ENCODE measurements around the gene NDUFS3. TPM values are rescaled to one million over a fixed set of nuclear protein-coding genes. Genes with fewer than 3 reads are reported as not detected.
"Not testable (repeated sequence)": the region's sequence is repeated elsewhere in the genome, so short reads cannot be mapped to it uniquely, and the experiment has no call there.

Gene NDUFS3
- total RNA-seq, 1 donor from 2014 or later = 61.5 TPM

DNA sequence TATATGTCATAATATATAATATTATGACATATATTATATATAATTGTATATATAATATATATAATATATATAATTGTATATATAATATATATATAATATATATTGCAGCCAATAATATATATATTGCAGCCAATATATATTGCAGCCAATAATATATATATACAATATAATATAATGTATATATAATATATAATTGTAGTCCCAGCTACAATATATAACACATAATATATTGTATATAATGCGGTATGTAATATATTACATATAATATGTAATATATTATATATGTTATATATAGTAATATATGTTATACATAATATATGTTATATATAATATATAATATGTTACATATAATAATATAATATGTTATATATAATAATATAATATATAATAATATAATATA lies 20.2 kb upstream of the NDUFS3 start:
- no peak for DNase-seq (ENCODE audit: extremely low read depth, low read depth, low spot score)

DNA sequence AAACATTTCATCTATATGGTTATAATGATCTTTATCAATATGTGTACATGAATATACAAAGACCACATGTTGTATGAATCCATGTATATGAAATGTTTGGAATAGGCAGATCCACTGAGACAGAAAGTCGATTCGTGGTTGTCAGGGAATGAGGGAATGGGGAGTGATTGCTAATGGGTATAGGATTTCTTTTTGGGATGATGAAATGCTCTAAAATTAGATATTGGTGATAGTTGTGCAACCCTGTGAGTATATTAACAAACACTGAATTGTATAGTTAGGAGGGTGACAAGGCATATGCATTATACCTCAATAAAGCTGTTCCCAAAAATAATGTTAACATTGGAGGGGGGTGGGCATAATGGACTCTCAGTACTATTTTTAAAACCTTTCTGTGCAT lies 18.4 kb upstream of the NDUFS3 start:
- DNase-seq (ENCODE audit: extremely low read depth, low read depth, low spot score) = no peak

DNA sequence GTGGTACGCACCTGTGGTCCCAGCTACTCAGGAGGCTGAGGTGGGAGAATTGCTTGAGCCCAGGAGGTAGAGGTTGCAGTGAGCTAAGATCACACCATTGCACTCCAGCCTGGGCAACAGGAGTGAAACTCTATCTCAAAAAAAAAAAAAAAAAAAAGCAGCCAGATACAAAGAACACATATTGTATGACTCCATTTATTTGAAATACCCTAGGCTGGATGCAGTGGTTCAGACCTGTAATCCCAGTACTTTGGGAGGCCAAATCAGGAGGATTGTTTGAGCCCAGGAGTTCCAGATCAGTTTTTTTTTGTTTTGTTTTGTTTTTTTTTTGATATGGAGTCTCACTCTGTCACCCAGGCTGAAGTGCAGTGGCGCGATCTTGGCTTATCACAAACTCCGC lies 16.5 kb upstream of the NDUFS3 start:
- DNase-seq (ENCODE audit: extremely low read depth, low read depth, low spot score) = not testable (repeated sequence)

DNA sequence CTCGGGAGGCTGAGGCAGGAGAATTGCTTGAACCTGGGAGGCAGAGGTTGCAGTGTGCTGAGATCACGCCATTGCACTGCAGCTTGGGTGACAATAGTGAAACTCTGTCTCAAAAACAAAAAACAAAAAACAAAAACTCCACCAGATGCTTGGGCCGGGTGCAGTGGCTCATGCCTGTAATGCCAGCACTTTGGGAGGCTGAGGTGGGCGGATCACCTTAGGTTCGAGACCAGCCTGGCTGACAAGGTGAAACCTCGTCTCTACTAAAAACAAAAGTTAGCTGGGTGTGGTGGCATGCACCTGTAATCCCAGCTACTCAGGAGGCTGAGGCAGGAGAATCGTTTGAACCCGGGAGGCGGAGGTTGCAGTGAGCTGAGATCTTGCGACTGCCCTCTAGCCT lies 14.5 kb upstream of the NDUFS3 start:
- not testable (repeated sequence) for DNase-seq (ENCODE audit: extremely low read depth, low read depth, low spot score)

DNA sequence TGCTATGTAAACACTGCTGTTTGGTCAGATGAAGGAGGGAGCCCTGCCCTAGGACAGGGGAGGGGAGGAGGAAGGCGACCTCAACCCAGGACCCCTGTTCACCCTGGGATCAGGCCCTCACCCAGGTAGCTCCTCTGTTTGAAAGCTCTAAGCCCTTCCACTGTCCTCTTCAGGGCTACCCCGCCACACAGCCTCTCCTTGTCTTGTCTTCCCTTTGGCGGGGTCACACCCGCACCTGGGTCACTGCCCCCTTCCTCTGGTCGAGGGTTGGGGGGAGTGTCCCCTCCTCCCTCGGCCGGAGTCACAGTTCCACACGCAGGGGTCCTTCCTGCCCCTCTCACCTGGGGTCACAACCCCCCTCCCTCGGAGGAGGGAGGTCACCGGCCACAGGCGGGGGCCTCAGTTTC lies 13.9 kb upstream of the NDUFS3 start:
- DNase-seq (ENCODE audit: extremely low read depth, low read depth, low spot score) = no peak

DNA sequence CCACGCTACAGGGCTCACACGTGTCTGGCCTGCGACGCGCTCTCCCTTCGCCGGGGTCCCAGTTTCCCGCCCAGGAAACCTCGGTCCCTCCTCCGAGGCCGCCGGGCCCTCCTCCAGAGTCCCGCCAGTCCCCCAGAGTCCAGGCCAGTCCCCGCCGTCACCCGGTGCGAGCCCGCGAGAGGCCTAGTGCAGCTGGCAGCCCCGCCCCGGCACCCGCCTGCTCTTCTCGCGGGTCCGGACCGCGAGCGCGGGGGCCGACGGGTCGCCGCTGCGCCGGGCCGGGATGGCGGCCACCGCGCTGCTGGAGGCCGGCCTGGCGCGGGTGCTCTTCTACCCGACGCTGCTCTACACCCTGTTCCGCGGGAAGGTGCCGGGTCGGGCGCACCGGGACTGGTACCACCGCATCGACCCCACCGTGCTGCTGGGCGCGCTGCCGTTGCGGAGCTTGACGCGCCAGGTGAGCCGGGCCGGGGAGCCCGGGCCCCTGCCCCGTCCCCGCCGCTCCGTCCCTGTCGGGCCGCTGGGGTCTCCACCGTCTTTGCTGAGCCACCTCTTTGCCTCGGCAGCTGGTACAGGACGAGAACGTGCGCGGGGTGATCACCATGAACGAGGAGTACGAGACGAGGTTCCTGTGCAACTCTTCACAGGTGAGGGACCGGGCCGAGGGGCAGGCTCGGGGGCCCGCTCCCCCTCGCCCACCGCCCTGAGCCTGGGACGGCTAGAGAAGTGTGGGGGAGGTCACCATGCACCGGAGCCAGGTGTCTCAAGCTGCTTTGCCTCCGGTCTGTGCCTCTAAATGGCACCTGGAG lies 13.3 kb upstream of the NDUFS3 start, which contains the start of gene PTPMT1:
TSS of gene PTPMT1 (plus strand) at position 260 of the 809 bp plus-strand sequence. CDS start at position 284, 24 bp downstream.
- DNase-seq (ENCODE audit: extremely low read depth, low read depth, low spot score) = no peak

DNA sequence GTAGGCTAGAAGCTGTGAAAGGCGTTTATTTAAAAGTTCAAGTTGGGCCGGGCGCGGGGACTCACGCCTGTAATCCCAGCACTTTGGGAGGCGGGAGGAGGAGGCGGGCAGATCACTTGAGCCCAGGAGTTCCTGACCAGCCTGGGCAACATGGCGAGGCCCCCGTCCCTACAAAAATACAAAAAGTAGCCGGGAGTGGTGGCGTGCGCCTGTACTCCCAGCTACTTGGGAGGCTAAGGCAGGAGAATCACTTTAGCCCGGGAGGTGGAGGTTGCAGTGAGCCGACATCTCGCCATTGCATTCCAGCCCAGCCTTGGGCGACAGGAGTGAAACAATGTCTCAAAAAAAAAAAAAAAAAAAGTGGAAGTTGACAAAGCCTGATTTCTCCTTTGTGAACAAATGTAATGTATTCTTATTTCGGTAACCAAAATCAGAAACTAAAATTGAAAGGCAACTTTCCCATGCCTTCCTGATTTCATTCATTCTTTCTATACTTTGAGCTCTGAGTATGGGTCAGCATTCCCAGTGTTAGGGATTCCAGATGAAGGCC lies 12.7 kb upstream of the NDUFS3 start:
- no peak for DNase-seq (ENCODE audit: extremely low read depth, low read depth, low spot score)

DNA sequence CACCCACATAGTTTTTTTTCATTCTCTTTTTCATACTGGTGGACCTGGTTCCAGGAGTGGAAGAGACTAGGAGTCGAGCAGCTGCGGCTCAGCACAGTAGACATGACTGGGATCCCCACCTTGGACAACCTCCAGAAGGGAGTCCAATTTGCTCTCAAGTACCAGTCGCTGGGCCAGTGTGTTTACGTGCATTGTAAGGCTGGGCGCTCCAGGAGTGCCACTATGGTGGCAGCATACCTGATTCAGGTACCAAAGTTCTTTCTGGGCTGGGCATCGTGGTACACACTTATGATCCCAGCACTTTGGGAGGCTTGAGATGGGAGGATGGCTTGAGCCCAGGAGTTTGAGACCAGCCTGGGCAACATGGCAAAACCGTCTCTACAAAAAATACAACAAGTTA lies 9.2 kb upstream of the NDUFS3 start:
- no peak for DNase-seq (ENCODE audit: extremely low read depth, low read depth, low spot score)

DNA sequence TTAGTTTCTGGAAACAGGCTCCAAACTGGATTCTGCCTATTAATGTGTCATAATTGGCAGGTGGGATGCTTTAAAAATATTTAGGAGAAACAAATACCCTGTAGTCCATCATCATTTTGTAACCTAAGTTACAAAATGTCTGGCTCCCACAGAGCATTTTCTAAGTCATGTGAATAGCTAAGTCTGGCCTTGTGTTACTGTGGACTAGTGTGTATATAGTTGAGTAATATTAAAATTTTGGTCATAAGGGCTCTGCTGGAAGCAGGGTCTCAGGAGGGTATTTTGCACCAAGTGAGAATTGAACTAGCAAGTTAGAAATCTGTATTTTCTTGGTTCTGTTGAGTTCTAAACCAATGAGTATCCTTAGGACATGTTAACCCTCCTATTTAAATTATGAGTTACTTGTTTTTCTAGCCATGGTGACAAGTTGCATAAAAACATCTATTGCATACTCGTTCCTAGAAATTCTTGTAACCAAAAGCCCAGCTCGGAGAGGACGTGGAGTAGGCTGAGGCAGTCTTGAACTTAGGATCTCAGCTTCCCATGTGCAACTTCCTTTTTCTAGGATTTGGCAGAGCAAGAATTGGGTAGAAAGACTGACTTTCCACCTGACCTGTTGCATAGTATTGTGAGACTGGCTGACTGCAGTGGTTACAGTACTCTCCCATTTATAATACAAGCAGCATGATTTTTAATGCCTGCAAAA lies 8.1 kb upstream of the NDUFS3 start:
- DNase-seq (ENCODE audit: extremely low read depth, low read depth, low spot score) = no peak

DNA sequence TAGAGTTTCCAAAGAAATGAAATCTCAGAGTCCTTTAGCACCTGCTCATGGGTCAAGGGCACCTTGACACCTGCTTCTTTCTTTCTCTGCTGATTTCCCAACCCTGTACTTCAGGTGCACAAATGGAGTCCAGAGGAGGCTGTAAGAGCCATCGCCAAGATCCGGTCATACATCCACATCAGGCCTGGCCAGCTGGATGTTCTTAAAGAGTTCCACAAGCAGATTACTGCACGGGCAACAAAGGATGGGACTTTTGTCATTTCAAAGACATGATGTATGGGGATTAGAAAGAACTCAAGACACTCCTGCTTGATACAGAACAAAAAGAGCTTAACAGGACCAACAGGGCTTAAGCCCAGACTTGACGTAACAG lies 7.5 kb upstream of the NDUFS3 start:
- no peak for DNase-seq (ENCODE audit: extremely low read depth, low read depth, low spot score)

DNA sequence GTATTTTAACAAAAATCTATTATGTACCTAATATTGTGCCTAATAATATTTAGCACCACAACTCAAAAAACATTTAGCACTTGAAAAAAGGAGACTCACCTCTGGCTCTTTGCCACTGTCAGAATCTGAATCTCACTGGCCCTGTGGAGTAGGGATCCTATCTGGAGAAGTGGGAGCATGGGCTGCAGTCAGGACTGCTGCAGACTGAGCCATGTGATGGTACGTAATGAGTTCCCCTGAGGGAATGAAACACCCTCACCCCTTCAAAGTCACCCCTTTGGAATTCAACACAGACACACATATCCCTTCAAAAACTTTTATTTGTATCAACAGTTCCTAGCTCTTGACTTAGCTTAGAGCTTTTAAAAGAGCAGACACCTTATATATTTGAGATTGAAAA lies 7.0 kb upstream of the NDUFS3 start:
- DNase-seq (ENCODE audit: extremely low read depth, low read depth, low spot score) = no peak

DNA sequence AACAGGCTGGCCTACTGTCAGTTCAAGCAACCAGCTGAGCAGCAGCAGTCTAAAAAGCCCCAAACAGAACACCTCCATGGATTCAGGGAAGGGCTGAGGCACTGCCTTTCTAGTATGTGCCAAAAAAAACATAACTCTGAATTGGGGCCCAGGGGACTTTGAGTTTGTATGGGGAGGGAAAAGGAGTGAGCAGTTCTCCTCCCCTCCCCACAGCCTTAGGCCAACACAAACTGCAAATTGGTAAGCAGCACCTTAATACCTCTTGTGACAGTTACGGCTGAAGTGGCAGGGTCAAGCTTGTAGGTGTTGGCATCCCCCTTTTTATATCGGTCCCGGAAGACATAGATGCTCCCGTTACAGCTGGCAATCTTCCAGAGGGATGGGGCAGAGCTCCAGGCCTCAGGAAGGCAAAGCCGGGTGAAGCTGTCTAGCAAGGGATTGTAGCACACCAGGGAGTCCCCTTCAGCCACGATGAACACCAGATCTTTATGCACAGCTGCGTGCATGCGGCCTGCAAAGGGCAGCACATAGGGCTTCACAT lies 6.1 kb upstream of the NDUFS3 start:
- no peak for DNase-seq (ENCODE audit: extremely low read depth, low read depth, low spot score)

DNA sequence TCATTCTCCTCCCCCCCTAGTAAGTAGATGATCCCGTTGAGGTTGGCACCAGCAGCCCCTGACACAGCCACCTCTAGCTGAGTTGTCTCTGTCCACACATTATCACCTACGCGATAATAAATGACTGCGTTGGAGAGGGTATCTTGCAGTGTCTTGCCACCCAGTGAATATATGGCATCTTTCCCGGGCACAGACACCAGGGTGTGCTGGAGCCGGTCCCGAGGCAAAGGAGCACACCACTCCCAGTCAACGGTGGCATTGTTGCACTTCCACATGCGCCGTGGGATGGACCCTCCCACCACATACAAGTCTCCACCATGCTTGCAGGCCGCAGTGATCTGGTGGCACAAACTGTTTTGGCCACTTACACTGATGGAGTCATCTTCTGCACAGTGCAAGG lies 5.6 kb upstream of the NDUFS3 start:
- DNase-seq (ENCODE audit: extremely low read depth, low read depth, low spot score) = no peak

DNA sequence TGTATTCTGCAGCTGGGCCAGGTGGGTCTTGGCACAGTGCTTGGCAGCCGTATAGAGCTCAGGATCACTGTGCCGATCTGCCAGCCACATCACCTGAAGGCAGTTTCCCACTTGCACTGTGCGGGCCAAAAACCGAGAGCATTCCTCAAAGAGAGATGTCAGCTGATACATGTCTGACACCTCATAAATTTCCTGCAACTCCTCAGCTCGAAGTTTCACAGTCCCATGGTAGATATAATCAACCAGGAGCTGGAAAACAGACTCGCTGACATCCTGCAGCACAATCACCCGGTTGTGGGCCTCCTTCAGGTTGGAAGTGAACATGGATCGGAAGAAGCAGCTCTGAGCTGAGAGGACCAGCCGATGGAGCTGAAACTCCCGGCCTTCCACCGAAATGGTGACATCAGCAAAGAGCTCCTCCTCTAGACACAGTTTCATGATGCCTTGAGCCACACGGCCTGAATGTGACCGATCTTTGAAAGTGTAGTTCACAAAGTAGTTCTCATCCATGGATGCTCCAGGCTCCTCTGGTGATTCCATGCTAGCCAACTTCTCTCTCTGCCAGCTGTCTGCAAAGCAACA lies 1.3 kb upstream of the NDUFS3 start:
- DNase-seq (ENCODE audit: extremely low read depth, low read depth, low spot score) = no peak

DNA sequence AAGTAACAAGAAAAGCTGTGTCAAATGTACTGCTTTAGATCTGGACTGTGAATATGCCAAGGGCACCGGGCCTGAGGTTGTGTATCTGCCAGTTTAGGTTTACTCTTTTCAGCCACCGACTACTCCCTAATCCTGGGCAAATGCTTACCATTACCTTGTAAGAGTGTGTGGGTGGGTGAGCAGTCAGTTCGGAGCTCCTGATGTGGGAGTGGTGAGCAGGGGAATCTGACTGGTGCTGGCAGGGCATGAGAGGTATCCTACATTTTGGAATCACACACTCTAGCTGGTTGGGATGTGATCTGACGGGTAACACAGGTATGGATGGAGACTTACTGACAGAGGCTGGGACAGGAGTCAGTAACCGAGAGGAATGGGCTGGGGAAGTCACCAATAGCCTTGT lies 5.0 kb downstream of the NDUFS3 start:
- no peak for DNase-seq (ENCODE audit: extremely low read depth, low read depth, low spot score)

DNA sequence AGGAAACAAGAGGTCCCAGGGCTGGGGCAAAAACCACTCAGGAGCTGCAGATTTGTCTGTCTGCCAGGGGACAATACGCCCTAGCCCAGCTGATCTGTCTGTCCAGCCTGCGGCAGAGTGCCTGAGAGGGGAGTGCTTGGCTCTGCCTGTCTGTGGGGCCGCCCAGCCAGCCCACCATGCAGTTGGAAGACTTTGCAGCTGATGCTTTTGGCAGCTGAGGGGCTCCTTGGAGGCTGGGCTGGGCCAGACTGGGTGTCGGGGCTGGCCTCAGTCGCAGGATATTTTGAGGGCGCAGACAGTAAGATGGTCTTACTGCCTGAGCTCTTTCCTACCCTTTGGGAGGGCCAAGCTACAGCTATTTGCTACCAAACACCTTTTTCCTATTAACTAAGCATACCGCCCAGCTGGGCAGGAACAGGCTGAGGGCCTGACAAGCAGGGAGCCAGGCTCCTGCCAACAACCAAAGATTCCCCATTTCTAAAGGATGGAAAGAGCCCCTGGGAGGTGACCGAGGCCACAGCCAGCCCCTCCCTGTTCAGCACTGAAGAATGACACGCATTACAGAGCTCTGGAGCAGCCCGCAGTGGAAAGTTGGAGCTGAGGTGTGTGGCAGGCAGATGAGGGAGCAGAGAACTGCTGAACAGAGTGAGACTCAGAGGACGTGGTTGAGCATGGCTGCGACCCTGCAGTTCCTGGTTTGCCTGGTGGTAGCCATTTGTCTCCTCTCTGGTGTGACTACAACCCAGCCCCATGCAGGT lies 7.4 kb downstream of the NDUFS3 start, which contains the start of gene FAM180B:
TSS of gene FAM180B (plus strand) at position 581 of the 758 bp plus-strand sequence. CDS start at position 672, 91 bp downstream.
- DNase-seq (ENCODE audit: extremely low read depth, low read depth, low spot score) = no peak

DNA sequence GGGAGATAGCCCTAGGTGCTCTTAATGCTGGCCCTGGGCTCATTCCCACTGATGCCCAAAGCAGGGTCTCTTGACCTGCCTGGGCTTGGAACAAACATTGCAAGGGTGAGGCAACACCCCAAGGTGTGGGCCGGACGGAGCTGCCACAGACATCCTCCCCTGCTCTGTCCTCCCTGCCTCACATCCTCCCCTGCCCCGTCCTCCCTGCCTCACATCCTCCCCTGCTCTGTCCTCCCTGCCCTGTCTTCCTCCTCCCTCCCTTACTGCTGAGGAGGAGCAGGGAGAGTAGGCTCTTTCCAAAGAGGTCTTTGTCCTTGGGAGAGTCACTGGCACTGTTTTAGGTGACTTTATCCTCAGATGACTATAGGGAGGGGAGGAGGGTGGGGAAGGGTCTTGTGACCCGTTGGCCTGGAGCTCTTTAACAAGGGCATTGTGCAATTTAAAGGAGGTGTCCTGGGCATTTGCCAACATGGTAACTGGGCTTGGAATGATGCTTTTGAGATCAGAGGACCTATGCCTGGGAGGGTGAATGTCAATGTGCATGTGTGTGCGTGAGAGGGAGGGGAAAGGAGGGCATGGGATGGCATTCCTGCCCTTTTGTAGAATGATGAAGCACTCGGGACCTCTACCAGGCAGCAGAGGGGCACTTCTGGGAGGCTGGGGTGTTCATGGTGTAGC lies 8.3 kb downstream of the NDUFS3 start:
- DNase-seq (ENCODE audit: extremely low read depth, low read depth, low spot score) = no peak

DNA sequence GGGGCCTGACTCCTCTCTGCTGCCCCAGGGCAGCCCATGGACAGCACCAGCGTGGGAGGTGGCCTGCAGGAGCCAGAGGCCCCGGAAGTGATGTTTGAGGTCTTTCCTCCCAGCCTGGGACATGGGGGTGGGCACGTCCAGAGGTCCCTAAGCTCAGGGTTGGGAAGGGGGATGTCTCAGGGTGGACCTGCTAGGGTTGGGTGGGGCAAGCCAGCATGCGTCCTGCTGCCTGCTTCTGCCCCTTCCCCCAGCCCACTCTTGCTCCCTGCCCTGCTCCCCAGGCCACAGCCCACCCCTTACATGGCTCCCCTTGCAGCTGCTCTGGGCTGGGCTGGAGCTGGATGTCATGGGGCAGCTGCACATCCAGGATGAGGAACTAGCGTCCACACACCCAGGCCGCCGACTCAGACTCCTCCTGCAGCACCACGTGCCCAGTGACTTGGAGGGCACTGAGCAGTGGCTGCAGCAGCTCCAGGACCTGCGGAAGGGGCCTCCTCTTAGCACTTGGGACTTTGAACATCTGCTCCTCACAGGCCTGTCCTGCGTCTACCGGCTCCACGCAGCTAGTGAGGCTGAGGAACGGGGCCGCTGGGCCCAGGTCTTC lies 9.0 kb downstream of the NDUFS3 start:
- no peak for DNase-seq (ENCODE audit: extremely low read depth, low read depth, low spot score)

DNA sequence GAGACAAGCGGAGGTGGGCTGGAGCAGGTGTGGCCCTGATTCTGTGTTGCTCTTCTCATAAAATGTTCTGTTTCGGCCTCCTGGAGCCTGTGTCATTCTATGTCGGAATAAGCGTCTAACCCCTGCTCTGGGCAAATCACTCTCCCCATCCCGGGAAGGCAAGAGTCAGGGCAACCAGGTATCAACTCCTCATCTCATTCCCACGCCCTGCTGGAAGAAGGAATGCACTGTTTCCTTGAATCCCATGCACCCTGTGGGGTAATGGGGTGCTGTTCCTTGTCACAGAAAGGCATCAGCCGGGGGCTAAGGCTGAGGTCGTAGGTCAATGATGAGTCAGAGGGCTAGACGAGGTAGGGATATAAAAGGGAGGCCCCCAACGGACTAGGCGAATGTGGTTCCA lies 10.2 kb downstream of the NDUFS3 start:
- DNase-seq (ENCODE audit: extremely low read depth, low read depth, low spot score) = no peak
